GM19043 (cell line): ENCODE measurements around the gene TRIP4.
"Not testable (repeated sequence)": the region's sequence is repeated elsewhere in the genome, so short reads cannot be mapped to it uniquely, and the experiment has no call there.

Experiments used
- ATAC-seq: cut with Tn5 transposase; IDR thresholded peaks from one replicate; pipeline ENCODE4 v1.9.1; 2021; ENCODE audit warnings: low read depth; ENCODE audit not compliant: unreplicated experiment

Gene TRIP4

GRCh38 chr15:64478863-64479262, 91.2 kb downstream of the TRIP4 start:
- ATAC-seq, result no peak

DNA sequence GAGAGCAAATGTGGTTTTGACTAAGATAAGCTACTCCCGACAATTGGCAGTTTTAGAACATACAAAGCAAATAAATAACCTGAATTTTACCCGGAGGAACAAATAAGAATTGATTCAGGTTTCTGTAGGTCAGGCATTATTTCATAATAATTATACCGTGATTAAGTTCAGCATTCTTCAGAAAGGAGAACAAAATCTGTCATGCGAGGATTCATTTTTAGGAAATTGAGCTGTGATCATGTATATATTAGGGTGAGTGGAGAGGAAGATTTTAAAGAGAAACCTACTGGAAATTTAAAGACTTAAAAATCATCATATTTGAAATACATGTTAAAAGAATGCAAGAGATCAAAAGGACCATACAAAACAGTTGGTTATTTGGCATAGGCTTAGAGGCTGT, 93.3 kb downstream of the TRIP4 start:
- no peak for ATAC-seq

DNA sequence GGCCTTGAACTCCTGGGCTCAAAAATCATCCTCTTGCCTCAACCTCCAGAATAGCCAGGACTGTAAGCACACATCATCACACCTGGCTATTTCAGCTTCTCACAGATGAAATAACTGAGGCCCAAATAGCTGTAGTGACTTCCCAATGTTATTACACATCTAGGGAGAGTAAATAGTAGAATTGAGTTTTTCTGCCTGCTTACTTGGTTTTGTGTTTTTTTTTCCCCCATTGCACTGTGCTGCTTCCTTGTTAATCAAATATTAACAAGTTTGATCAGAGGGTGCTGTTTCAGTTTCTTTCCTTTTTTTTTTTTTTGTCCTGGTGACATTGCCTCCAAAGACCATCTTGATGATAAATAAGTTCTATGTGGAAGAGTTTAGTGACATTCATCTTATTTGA, 96.1 kb downstream of the TRIP4 start:
- ATAC-seq, result no peak

- no peak for ATAC-seq
Measured at GRCh38 chr15:64485796-64486195, 98.2 kb downstream of the TRIP4 start.

GRCh38 chr15:64490598-64491259, 103.1 kb downstream of the TRIP4 start:
- ATAC-seq, result no peak

GRCh38 chr15:64493641-64494040, 106.0 kb downstream of the TRIP4 start:
- no peak for ATAC-seq

DNA sequence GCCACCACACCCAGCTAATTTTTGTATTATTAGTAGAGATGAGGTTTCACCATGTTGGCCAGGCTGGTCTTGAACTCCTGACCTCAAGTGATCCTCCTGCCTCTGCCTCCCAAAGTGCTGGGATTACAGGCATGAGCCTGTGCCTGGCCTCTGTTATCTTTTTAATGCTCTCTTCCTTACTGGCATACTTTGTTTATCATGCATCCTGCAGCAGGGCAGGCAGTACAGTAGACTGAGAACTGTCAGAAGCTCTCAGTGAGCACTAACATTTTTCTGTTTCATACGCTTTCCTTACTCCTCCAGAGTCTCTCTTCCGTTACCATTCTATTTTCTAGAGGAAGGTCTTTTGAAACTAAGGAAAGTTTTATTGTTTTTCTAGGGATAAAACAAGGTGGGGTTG, 108.3 kb downstream of the TRIP4 start:
- not testable (repeated sequence) for ATAC-seq

- ATAC-seq, result no peak
Measured at GRCh38 chr15:64500695-64501395, 113.2 kb downstream of the TRIP4 start.

- ATAC-seq, result no peak
Measured at GRCh38 chr15:64501396-64501715, 113.7 kb downstream of the TRIP4 start.

- ATAC-seq, result no peak
Measured at GRCh38 chr15:64502151-64502550, 114.5 kb downstream of the TRIP4 start.

DNA sequence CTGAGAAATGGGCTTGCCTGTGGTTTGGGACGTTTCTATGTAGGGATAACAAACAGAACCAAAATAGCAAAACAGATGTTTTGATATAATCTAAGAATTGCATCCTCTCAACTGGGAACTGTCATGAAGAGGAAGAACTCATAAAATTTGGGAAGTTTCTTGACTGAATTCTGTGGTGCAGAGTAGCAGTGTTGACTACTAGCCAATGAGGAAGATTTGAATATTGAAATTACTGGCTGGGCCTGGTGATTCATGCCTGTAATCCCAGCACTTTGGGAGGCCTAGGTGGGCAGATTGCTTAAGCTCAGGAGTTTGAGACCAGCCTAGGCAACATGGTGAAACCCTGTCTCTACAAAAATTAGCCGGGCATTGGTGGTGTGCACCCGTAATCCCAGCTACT, 114.9 kb downstream of the TRIP4 start:
- no peak for ATAC-seq

DNA sequence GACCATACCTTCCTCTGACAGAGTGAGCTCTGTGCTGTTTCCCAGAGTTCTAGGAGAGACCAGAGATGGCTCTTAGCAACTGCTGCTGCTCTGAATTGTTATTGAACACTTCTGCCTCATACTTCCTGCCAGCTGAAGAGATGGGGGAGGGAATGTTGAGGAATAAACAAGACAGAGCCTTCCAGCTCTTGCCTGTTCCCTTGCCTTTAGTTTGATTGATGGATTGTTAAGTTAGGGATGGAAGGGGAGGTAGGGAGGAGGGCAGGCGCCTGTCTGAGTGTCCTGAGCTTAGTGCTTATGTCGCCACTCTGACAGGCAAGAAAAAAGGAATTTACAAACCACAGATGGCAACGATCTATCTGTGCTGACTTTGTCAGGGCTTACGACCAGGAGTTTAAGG, 115.6 kb downstream of the TRIP4 start:
- no peak for ATAC-seq

DNA sequence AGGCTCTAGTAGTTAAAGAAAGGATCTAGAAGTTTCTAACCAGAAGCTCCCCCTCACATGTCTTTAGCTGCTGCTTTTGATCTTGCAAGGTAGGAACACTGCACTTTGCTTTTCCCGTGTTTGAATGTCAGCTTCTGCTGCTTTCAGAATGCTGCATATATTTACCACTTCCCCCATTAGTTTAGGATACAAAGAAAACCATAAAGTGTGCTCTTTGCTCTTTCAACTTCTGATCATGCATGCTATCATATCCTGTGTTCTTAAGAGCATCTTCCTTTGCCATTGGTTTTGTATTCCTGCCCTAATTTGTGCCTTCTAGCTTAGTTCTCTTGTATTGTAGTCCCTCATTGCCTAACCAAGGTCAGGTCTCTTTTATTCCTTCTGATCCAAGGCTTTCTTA, 116.0 kb downstream of the TRIP4 start:
- no peak for ATAC-seq
